HG02623 (cell line): ENCODE measurements around the gene SLC22A5.
"Not testable (repeated sequence)": the region's sequence is repeated elsewhere in the genome, so short reads cannot be mapped to it uniquely, and the experiment has no call there.

Experiments
- ATAC-seq: cut with Tn5 transposase; IDR thresholded peaks from one replicate; pipeline ENCODE4 v1.9.1; 2021; ENCODE audit warnings: moderate library complexity; ENCODE audit not compliant: unreplicated experiment

The SLC22A5 gene

GRCh38 chr5:132426525-132427138 lies 57.1 kb downstream of the SLC22A5 start:
- ATAC-seq, result peak; percentile 32

GRCh38 chr5:132427281-132428146 lies 58.0 kb downstream of the SLC22A5 start:
- no peak for ATAC-seq

- no peak for ATAC-seq
Measured at GRCh38 chr5:132428147-132428482, 58.6 kb downstream of the SLC22A5 start.

DNA sequence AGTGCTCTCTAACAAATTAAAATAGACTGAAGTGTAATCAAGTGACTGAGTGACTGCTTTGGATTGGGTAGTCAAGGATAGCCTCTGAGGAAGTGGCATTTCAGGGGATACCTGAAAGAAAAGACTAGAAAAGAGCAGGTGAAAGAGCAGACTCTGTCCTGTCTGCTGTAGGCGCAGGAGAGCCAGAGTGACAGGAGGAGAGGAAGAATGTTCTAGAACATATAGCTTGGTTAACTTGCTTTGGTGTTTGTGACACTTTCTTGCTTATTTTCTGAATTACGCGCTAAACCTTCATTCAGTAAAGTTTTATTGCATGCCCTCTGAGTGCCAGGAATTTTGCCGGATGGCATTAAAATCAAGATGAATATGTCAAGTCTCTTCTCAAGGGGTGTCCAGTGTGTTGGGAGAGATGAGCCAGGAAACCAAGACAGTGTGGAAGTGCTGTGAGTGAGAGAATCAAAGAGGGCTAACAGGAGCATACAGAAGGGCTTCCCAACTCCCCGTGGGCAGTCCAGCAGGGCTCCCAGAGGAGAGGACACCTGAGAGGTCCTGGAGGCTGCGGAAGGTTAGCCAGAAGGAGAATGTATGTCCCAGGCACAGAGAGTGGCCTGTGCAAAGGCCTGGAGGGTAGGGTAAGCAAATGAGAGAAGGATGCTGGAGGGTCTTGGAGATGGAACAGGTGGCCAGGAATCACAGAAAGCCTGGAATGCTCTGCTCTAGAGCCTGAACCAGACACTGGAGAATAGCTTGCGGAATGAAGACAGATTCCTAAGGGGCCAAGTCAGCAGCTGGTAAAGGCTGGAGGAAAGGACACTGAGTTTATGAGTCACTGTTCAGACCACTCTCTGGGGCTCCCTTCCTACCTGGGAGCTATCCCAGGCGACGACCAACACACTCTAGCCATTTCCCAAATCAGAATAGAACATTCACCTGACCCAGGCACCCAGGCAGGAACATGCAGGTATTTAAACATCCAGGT lies 59.3 kb downstream of the SLC22A5 start:
- no peak for ATAC-seq

GRCh38 chr5:132429463-132430440 lies 60.2 kb downstream of the SLC22A5 start:
- ATAC-seq, result no peak

GRCh38 chr5:132430746-132431145 lies 61.2 kb downstream of the SLC22A5 start:
- ATAC-seq, result no peak

DNA sequence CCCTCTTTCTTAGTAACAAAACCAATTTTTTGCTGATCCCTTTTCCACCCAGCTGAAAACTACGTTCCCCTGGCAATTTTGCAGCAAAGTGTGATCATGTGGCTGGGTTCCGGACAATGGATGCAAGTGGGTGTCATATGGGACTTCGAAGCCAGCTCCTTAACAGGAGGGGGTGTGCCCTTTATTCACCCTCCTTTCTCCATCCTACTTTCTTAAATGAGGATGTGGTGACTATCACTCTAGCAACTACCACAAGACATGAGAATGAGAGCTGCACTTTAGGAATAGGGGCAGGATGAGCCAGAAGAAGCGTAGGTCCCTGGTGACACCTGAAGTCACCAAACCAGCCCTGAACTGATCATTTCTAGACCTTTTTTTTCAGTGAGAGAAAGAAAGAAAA lies 62.1 kb downstream of the SLC22A5 start:
- no peak for ATAC-seq

GRCh38 chr5:132433141-132433540 lies 63.6 kb downstream of the SLC22A5 start:
- ATAC-seq, result no peak

DNA sequence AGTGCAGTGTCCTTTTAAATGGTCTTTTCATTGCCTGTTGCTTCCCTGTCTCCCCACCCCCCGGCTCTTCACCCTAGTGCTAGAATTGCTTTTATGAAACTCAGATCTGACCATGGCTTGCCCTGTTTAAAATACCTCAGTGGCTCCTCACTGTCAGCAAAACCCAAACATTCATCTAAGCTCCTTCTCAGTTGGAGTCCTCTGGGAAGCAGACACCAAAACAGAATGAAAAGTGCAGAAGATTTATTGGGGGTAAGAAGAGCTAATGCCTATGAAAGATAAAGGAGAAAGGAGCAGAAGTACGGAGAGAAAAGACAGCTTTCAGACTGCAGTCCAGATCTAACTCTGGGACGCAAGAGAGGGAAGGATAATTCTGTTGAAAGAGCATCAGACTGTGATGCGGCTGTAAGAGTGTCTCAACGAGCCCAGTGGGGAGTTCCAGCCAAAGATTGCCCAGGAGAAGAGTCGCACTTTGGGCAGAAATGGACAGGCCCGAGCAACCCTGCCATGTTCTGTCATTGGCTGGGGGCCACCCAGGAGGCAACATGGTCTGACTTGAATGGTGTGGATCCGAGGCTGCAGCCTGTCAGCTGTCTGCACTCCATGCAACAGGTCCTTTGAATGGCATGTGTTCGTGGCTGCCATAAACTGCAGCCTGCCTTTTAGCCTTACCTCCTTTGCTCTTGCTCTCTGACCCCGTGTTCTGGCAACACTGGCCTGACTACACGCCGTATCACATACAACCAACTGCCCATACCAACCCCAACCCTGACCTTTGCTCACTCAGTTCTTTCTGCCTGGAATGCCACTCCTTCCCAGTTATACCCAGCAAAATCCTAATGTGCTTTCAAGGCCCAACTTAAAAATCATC lies 65.1 kb downstream of the SLC22A5 start:
- ATAC-seq, result no peak

DNA sequence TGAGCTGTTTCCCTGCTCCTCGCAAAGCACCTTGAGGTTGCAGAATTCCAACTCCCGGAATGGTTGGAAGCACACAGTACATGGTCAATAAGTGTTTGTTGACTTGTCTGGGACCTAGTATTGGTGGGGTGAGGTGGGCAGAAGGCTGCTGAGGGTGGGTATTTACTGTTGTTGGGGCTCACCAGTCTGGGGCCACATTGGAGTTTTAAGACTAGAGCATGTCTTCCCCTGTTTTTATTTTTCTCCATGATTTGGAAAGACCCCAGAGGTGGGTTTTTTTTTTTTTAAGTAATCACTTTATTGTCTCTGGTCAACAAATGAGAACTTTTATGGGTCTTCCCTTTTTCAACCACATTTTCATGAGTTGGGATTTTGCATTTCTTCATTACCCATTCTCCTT lies 65.9 kb downstream of the SLC22A5 start:
- ATAC-seq, result no peak

DNA sequence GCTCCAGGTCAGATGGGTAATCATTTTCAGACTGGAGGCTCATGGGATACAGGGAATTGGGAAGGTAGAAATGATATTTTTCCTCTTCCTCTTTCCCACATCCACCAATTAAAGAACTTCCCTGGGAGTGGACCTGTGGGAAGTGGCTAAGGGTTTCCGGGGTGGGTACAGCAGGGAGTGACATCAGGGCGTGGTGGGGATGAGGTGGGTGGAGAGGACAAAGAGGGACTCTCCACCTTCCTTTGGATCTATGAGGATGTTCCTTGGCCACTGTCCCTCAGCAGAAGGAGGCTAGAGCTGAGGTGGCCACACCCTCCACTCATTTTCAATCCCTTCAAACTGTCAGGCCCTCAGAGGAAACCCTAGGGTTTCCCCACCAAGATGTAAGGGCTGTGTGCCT lies 66.4 kb downstream of the SLC22A5 start:
- no peak for ATAC-seq

DNA sequence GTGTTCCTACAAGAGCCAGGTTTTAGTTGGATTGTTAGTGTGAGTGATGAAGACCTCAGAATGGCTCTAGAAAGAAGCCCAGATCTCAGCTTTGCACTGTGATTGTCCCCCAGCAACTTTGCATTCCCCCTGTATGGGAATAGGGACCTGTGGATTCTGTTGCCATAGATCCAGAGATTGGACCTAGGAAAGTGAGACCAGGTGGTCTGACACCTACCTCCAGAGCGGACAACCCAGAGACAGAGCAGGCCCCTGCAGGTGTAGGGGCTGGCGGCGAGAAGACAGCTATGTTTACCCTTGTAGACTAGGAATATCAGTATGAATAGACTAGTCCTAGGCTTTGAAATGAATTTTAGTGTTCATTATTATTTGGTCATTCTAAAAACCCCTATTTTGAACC lies 67.4 kb downstream of the SLC22A5 start:
- no peak for ATAC-seq

- ATAC-seq, result peak; percentile 75
Measured at GRCh38 chr5:132437604-132438266, 68.2 kb downstream of the SLC22A5 start.

GRCh38 chr5:132438267-132438645 lies 68.7 kb downstream of the SLC22A5 start:
- not testable (repeated sequence) for ATAC-seq

DNA sequence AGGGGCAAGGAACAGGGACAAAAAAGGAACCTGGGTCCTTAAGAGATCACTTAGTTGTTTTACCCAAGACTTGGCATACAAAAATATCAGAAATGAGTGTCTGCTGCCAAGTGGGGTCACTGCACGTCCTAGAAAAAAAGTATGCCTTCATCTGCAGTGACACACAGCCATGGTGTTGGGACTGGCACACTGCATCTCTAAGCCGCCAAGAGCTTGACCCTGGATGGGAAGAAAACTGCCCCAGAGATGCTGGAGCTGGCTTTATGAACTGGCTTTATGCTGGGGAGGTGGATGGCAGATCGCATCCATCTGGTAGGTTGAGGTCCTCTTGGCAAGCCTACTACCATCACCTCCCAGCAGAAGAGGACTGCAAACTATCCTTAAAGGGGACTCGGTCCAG lies 69.4 kb downstream of the SLC22A5 start:
- no peak for ATAC-seq

DNA sequence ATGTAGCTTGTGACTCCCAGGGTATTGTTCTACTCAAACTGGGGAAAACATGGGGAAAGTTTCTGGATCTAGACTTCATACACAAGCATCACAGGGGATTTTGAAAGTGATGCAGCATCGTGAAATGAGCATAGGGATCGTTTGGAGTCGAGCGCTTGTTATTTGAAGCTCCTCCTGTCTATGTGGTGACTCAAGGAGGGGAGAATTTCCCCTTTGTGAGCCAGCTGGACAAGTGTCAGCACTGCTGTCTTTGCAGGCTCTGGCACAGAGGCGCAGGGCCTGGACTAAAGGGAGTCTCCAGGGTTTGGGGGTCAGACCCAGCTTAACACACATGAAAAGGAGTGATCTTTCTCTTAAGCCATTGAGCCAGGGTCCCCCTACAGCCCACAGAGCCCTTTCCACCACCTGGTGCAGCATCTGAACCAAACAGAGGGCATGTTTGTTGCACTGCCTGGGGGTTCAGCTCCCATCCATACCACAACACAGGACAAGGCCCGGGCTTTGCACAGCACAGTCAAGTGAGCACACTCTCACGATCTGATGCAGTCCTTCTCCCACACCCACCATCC lies 70.1 kb downstream of the SLC22A5 start:
- ATAC-seq, result no peak

DNA sequence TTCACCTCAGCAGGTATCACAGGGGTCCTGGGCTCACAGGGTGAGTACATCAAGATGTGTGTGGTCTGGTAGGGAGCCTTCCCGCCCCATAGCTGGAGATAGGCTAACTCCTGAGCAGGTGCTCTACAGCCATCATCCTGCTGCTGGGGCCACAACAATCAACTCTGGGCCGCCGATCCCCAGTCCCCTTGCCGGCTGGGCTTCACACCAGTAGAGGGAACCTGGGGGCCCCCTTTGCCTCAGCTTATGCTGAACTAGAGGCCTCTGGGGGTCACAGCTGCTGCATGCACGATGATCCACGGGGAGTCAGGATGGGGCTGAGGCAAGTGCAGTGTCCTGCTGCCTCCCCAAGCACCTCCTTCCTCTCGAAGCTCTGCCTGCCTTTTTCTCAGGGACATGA lies 74.6 kb downstream of the SLC22A5 start:
- no peak for ATAC-seq
